Measurements from ENCODE around the gene HOXD11.

HOXD11 gene

DNA sequence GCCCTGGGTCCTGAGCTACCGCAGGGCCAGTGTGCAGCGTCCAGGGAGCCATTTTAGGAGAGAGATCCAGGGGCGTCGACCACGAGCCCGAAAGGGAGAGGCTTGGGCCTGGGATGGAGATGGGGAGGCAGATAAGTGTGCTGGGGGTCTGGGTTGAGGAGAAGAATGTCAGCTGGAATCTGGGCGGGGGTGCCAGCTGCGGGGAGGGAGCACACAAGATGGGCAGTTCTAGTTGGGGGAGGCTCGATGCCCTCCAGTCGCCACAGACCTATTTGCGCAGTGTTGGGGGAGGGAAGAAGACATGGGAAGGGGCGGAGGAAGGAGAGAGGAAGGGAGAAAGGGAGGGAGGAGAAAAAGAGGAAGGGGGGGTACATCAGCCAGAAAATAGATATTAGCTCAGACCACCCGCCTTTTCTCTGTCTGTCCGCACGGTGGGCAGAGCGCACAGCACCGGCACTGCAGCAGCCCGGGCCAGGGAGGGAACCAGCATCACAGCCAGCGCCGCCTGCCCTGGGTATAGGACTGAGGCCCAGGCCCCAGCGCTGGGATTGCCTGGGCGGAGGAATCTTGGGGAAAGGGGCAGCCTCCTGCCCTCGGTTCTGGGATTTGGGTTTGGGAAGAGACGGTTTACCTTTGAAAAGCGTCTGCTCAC is 1.9 kb upstream of the HOXD11 start:
- no peak for DNase-seq (ENCODE audit: low read depth)

DNA sequence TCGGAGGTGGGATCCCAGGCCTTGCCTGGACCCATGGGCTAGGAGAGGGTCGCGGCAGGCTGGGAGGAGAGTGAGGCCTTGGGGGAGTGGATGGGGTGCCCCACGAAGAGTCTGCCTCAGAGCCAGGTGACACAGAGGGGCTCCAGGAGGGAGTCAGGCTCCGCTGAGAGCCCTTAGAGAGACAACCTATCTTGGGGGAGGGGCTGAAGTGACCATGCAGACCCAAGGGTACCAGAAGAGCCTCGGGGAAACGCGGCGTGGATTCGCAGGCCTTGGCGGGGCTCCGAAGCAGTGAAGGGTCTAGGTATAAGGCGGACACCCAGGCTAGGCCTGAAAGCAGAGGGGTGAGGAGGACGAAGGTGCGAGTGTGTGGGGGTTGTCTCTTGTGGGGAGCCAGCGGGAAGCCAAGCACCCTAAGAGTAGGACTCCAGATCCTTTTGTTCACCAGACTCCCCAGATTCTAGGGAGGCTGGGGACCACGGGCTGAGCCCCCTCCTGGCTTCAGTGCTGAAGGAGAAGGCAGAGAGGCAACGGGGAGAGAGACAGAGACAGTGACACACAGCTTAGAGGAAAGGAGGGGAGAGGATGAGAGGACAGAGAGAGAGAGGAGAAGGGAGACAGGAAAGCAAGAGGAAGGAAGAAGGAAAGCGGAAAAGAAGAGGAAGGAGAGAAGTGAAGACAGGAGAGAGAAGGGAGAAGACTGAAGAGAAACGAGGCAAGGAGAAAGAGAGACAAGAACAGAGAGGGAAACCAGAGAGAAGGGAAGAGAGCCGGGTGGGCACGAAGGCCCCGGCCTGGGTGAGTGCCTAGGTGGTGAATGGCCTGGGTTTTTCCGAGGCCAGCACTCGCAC is 1.1 kb upstream of the HOXD11 start:
- no peak for DNase-seq (ENCODE audit: low read depth)

DNA sequence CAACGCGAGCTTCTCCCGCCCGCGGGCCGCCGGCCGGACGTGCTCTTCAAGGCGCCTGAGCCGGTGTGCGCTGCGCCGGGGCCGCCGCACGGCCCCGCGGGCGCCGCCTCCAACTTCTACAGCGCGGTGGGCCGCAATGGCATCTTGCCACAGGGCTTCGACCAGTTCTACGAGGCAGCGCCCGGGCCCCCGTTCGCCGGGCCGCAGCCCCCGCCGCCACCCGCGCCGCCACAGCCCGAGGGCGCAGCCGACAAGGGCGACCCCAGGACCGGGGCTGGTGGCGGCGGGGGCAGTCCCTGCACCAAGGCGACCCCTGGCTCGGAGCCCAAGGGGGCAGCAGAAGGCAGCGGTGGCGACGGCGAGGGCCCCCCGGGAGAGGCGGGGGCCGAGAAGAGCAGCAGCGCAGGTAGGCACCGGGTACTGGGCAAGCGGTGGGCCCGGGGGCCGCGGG is 676 bp downstream of the HOXD11 start:
- DNase-seq (ENCODE audit: low read depth) = no peak

DNA sequence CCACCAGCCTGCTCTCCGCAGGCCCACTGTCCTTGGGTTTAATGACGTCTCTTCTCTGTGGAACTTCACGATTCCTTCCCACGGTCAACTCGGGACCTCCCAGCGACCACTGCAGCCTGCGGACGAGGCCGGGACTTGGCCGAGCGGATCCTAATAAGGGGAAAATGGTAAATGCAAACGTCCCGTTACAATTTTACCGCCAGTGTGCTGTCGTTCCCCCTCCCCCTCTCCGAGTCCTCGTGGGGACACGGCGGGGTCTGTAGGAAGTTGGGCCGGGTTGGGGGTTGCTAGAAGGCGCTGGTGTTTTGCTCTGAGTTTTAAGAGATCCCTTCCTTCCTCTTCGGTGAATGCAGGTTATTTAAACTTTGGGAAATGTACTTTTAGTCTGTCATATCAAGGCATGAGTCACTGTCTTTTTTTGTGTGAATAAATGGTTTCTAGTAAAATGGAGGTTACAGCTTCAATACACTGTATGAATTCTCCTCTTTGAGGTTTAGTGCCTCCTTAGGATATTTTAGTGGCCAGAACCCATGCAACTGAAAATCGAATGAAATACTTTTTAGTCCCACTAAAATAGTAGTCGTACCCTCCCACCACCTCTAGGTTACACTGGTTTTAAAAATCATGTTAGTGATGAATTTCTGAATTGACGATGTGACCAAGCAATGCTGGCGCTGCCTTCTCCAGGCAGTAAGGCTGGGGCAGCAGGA is 2.3 kb downstream of the HOXD11 start:
- DNase-seq (ENCODE audit: low read depth) = no peak

DNA sequence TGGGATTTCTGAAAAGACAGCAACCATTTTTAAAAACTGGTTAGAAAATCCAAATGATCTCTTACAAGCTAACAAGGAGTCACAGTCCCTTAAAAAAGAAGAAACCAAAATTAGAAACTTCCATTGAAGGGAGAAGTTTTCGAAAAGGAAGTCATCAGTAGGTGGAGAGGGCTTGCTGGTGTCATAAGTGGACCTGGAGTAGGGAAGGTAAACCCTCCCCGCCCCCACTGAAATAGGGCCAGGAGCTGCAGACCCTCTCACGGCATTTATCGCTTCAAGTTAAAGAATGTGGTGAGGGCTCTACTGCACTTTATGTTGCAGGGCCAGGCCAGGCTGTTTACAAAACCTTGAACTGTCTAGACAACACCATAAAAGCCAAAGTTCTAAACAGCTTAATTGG is 2.9 kb downstream of the HOXD11 start:
- DNase-seq (ENCODE audit: low read depth) = no peak

DNA sequence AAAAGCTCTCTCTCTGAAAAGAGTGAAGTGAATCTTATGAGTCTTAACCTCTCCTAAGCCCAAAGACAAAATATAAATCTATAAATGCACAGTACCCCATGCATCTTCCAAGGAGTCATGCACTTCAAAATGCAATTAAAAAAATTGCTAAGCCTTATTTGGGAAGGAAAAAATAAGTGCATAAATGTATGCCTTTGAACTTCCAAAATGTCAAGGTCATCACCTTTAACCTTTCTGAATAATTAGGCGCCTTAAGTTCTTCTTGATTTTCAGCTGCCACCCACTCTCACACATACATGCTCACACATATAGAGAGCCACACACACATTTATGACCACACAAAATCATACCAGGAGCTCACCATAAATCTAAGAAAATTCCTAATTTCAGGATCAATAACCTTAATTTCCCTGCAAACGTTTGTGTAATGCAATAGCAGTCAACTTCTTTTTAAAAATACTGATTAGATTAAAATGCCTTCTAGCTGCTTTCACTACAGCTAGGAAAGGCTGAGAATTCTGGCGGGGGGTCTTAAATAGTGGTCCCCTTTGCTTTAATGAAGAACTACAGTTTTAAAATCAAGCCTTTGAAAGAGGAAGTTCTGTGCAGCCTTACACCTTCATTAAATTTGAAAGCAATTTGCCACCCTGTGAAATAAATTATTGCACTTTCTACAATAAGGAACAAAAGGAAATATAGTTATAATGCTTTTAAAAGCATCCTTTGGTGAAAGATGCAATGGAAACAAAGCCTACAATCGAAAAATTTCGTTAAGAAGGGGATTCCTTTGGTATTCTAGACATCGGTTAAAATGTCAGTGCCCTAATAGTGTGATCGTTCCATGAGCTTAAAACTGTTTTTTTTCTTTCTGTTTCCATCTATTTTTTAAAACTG is 3.6 kb downstream of the HOXD11 start:
- DNase-seq (ENCODE audit: low read depth) = no peak

DNA sequence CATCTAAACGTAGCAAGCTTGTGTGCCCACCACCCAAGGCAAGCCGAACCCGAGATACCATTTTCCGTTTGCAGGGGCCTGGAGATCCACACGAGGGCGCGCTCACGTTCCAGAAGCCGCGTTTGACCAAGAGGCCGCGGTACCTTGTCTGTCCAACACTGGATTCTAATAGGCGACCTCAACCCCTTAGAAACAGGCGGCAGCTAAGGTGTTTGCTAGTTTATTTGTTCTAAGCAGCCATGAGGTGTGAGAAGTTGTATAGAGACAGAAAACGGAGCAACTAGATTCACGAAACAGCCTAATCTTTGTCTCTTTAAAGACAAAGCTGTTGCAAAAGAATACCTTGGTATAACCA is 4.2 kb downstream of the HOXD11 start:
- no peak for DNase-seq (ENCODE audit: low read depth)

DNA sequence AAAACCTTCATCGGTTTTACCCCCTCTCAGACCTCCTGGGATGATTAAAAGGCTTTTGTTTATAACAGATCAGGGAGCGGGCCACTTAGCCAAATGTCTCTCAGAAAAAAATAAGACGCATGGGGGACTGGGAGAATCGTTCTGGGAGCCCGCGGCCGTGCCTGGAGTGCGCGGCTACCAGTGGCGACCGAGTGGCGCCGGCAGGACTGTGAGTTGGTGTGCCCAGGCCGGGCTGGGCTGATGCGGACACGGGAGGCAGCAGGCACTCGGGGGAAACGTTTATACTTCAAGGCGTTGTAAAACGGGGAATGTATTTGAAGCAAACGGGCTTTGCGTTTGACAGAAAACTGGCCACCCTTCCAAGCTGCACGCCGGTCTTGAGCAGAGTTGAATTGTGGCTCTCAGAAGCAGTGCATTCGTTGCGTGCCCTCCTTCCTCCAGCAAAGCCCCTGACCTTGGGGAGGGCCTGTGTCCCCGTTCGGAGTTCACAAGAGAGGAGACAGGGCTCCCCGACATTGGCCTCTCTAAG is 4.8 kb downstream of the HOXD11 start:
- no peak for DNase-seq (ENCODE audit: low read depth)

DNA sequence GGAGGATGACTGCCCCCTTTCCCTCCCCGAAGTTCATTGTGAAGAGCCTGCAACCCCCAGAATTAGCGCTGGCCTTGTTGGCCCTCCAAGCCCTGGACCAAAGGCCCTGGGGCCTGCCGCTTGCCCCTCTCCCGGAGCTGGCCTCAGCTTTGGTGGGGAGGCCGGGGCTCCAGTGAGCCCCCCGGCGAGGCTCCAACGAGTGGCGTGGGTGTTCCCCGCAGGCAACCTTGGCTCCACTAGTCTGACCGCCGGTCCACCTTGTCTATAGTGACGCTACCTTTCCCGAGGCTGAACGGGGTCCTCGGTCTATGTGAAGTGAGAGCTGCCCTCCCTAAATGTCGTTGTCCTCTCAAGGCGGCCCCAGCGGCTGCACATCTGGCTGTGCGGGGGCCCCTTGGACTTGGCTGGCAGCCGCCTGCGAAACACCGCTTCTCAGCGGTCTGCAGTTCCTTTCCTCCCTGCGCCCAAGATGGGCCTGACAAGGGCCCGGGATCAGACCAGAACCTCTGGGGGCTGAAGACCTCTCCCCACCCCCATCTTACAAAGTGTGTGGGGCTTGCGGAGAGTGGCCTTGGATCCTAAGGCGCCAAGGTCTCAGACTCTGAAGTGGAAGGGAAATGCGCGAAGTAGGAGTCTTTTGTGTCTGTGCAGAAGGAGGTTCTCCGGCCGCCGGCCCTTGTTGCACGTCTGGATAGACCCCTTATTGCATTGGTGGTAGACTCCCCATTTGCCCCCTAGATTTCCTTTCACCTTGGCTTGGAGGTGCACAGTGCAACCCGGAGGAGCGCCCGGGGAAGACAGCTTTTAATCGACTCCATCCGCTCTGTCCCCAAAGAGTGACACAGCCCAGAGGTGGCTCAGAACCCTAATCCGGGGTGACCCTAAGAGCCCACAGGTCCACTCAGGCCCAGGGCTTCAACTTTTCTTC is 5.6 kb downstream of the HOXD11 start:
- DNase-seq (ENCODE audit: low read depth) = no peak

DNA sequence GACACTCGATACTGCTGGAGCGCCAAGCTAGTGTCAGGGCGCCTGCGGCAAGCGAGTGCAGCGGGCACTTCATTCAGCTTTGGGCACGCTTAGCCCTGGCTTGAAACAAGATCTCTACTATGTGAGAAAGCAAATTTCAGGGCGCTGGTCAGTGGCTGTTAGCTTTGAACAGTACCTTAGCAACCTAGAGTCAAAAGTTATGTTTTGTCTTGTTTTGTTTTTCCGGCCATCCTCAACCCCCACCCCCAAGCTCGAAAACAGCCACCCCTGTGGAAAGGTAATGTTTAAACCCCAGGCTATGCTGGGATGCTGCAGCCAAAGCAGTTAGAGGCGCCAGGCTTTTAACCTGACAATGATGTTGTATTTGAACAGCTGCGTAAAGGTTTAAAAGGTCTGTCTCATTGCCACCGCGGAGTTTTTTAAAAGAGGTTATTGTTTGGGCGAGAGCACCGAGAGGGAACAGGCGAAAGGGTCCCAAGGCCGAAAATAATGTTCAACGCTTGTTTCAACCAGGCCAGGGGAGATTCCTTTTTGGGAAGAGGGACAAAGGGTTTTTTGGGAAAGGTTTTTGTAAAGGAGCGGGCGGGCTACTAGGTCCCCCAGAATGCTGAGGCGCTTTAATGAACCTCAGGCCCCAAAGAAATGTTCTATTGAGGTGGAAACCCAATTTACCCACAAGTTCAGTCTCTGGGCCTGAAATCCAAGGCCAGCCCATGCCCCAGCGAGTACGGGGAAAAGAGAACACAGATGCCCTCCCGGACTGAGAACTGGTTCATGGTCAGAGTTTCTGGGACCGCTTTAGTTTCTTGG is 7.2 kb downstream of the HOXD11 start:
- DNase-seq (ENCODE audit: low read depth) = no peak

DNA sequence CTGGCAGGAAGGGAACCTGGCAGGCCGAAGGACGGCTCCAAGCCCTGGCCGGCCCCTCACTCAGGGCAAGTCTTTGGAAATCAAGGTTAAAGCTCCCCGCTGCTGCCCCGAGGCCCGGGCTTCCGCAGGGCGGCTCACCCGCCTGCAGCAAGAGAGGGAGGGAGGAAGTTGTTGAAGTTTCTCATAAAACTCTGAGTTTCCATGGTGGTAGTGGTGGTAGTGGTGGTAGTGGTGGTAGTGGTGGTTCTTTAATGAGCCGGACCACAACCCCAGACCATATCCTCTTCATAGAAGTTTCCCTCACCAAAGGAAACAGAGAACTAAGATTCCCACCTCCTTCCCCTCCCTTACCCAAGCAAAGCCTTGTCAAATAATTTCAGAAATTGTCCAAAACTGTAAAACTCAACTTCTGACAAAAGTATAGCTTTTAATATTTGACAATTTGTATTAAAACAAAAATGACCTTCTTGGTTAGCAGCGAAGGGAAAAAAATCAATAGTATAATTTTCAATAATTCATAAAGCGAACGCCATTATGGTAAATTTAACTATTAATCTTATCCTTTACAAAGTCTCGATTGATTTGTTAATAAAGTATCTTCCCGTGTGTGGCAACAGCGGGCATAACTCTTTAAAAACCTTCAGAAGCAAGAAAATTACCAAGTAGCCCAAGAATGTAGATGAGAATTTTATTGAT is 8.0 kb downstream of the HOXD11 start:
- DNase-seq (ENCODE audit: low read depth) = no peak

DNA sequence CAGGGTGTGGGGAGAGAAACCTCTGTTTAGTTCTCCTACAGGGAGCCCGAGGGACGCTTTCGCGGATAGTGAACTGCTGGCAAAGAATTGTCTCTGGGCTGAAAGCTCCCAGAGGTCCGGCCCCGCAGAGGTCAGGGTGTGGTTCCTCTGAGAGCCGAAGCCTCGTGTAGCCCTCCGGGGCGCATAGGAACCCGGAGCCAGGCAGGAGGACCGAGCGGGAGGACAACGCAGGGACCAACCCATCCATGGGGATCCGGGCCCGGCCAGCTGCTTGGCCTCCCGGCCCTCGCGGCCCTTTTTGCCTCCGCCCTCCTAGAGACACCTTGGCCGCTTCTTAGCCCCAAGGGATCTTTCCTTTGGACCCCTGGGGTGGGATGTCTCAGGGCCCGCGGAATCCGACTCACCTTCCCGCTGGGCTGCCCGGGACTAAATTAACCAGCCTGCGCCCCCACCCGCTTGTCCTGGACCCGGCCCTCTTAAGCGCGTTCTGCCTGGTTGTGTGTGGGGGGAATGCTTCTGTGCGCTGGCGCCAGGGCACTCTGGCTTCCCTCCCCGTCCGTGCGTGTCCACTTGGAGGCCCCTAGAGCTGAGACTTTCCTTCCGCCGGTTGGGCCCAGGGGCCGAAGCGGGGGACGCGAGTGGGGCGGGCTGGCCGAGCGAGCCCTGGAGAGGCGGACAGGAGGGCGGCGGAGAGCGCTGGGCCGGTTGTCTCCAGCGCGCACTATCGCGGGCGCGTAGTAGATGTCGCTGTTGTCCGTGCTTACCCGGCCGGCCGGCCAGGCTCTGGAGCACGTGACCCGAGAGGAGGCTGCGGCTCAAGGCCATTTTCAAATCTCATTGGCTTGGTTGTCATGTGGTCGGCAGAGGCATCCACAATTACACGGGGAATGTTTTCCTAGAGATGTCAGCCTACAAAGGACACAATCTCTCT is 9.1 kb downstream of the HOXD11 start, which contains the start of gene HOXD10:
TSS of gene HOXD10 (plus strand) at position 896 of the 931 bp plus-strand sequence. CDS start 56 bp downstream, outside the sequence.
- no peak for DNase-seq (ENCODE audit: low read depth)

DNA sequence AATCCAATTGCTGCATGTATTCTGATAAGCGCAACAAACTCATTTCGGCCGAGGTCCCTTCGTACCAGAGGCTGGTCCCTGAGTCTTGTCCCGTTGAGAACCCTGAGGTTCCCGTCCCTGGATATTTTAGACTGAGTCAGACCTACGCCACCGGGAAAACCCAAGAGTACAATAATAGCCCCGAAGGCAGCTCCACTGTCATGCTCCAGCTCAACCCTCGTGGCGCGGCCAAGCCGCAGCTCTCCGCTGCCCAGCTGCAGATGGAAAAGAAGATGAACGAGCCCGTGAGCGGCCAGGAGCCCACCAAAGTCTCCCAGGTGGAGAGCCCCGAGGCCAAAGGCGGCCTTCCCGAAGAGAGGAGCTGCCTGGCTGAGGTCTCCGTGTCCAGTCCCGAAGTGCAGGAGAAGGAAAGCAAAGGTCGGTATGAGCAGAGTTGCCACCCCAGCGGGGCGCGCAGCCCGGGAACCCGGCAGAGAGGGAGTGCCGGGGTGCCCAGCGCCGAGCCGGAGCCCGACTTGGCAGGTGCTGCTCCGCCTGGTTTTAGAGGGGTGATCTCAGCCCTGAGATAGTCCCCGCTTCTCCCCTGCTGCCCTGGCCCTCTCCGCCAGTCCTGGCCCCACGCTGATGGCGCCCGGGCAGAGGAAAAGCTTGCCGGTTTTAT is 10.2 kb downstream of the HOXD11 start:
- DNase-seq (ENCODE audit: low read depth) = no peak

DNA sequence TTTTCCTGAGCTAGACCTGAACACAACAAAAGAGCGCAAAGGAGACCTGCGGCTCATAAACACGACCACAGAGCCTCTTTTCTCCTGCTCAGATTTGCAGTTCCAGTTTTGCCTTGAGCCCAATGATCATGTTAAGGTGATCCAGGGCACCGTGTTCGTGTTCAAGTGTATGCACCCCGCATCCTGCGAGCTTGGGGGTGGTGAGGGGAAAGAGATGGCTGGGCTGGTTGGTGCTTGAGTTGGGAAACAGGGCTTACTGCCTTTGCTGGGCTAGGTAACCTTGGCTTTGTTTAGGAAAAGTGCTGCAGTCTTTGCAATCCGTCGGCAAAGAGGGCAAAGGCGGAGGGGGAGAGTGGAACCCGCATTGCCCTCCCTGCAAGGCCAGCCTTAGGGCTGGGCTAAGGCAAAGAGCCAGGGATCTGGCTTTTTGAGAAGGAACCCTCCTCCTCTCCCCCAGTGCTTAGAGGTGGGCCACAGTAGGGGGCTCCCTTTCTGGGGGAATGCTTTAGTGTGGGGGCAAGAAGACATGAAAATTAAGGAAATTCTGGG is 10.8 kb downstream of the HOXD11 start:
- DNase-seq (ENCODE audit: low read depth) = no peak

DNA sequence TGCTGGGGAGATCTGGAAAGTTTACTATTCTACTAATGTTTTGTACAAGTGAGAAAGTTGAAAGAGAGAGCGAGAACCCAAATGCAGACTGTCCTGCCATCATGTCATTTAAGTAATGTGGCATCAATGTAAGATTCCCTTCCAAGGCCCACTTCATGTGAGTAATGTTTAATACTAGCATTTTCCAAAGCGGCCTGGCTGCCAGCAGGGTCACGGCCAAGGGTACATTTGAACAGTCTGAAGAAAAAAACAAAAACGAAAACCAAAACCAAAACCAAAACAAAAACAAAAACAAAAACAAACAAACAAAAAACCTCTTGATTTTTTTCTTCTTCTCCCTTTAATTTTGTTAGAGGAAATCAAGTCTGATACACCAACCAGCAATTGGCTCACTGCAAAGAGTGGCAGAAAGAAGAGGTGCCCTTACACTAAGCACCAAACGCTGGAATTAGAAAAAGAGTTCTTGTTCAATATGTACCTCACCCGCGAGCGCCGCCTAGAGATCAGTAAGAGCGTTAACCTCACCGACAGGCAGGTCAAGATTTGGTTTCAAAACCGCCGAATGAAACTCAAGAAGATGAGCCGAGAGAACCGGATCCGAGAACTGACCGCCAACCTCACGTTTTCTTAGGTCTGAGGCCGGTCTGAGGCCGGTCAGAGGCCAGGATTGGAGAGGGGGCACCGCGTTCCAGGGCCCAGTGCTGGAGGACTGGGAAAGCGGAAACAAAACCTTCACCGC is 11.7 kb downstream of the HOXD11 start:
- no peak for DNase-seq (ENCODE audit: low read depth)
